Brain microvascular endothelial cell (primary cell): ENCODE results near the gene ZNF536.

Experiments
- DNase-seq: peaks from one replicate; pipeline ENCODE4 v3.0.0-alpha.2; 2020
- H3K27ac ChIP-seq: fragments of 250-450 bp; sonication (Bioruptor Pico); 2 replicates; pipeline ENCODE4 v1.5.1; 2020; ENCODE audit warnings: mild to moderate bottlenecking, moderate library complexity
- H3K27me3 ChIP-seq: fragments of 250-450 bp; sonication (Bioruptor Pico); replicated peaks from 2 replicates; pipeline ENCODE4 v1.5.1; 2020; ENCODE audit warnings: mild to moderate bottlenecking
- H3K36me3 ChIP-seq: fragments of 250-450 bp; sonication (Bioruptor Pico); replicated peaks from 2 replicates; pipeline ENCODE4 v1.5.1; 2020; ENCODE audit warnings: mild to moderate bottlenecking
- H3K4me3 ChIP-seq: 2 replicates; pipeline ENCODE4 v1.5.1; 2011; ENCODE audit warnings: low read depth, mild to moderate bottlenecking, control low read depth, low read length, moderate library complexity
- in situ Hi-C: cut with HindIII; loops from 2 replicates; pipeline ENCODE4 v1.10.0; 2017; ENCODE audit warnings: low sequenced_read_pairs, low pct_ligation_motif_present
- TF ChIP-seq, protein P1 (sequence below): IDR thresholded peaks from 2 replicates; pipeline ENCODE4 v1.5.1; 2011; ENCODE audit warnings: low read depth, mild to moderate bottlenecking, moderate library complexity, low read length, control low read depth, inconsistent platforms; ENCODE audit errors: missing control alignments

Gene ZNF536

GRCh38 chr19:30326393-30326710 is 45.8 kb upstream of the ZNF536 start:
- in situ Hi-C loops = no loop called here
- DNase-seq = no peak
- TF ChIP-seq, protein P1, sequence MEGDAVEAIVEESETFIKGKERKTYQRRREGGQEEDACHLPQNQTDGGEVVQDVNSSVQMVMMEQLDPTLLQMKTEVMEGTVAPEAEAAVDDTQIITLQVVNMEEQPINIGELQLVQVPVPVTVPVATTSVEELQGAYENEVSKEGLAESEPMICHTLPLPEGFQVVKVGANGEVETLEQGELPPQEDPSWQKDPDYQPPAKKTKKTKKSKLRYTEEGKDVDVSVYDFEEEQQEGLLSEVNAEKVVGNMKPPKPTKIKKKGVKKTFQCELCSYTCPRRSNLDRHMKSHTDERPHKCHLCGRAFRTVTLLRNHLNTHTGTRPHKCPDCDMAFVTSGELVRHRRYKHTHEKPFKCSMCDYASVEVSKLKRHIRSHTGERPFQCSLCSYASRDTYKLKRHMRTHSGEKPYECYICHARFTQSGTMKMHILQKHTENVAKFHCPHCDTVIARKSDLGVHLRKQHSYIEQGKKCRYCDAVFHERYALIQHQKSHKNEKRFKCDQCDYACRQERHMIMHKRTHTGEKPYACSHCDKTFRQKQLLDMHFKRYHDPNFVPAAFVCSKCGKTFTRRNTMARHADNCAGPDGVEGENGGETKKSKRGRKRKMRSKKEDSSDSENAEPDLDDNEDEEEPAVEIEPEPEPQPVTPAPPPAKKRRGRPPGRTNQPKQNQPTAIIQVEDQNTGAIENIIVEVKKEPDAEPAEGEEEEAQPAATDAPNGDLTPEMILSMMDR = no peak
- no peak overlapping the region for H3K4me3 ChIP-seq
- no peak overlapping the region for H3K27ac ChIP-seq
- H3K36me3 ChIP-seq = no peaks in the 10 kb centered on the region
- no peaks in the 10 kb centered on the region for H3K27me3 ChIP-seq

DNA sequence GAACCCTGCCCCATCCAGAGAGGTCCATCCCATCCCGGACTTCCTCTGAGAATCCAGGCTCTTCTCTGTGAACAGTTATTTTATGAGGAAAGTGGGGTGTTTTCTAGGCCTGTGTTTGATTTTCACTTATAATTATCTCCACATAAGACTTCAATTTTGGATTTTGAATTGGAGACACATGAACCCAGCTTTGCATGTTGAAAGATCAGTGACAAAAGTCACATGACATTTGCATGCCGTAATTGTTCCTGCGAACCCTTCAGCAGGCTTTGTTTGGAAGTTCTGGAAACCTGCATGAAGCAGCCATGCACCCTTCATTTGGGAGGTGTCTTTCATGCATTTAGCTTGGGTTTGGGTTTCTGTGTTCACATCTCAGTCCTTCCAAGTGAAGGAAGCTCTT is 44.9 kb upstream of the ZNF536 start:
- in situ Hi-C loops = no loop called here
- Histone ChIP-seq H3K27ac (no peak overlapping the region), H3K27me3 (no peaks in the 10 kb centered on the region), H3K4me3 (no peak overlapping the region), H3K36me3 (no peaks in the 10 kb centered on the region)
- DNase-seq = no peak
- TF ChIP-seq, protein P1 = no peak

DNA sequence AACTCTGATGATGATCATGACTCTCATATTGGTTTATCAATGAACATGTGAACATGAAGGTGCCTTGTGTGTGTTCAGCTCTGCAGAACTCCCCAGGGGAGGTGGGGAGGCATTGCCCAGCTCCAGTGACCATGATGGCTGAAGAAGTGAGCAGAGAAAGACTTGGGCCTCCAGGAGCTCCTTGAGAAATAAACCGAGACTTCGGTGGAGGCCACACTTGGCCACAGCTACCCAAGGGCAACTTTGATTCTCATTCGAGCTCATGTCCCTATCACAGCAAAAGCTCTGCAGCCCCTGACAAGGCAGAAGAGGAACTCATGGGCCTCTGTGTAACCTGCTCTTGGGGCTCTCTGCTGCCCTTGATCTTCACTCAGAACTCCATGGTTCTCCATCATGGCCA is 44.1 kb upstream of the ZNF536 start:
- no peak overlapping the region for H3K27ac ChIP-seq
- DNase-seq = no peak
- no peaks in the 10 kb centered on the region for H3K36me3 ChIP-seq
- H3K4me3 ChIP-seq = no peak overlapping the region
- in situ Hi-C loops = no loop called here
- H3K27me3 ChIP-seq = no peaks in the 10 kb centered on the region
- TF ChIP-seq, protein P1 = no peak

GRCh38 chr19:30330266-30330665 is 41.9 kb upstream of the ZNF536 start:
- no peak for DNase-seq
- in situ Hi-C loops = no loop called here
- no peak overlapping the region for H3K27ac ChIP-seq
- H3K27me3 ChIP-seq = no peaks in the 10 kb centered on the region
- no peaks in the 10 kb centered on the region for H3K36me3 ChIP-seq
- TF ChIP-seq, protein P1 = no peak
- H3K4me3 ChIP-seq = no peak overlapping the region

DNA sequence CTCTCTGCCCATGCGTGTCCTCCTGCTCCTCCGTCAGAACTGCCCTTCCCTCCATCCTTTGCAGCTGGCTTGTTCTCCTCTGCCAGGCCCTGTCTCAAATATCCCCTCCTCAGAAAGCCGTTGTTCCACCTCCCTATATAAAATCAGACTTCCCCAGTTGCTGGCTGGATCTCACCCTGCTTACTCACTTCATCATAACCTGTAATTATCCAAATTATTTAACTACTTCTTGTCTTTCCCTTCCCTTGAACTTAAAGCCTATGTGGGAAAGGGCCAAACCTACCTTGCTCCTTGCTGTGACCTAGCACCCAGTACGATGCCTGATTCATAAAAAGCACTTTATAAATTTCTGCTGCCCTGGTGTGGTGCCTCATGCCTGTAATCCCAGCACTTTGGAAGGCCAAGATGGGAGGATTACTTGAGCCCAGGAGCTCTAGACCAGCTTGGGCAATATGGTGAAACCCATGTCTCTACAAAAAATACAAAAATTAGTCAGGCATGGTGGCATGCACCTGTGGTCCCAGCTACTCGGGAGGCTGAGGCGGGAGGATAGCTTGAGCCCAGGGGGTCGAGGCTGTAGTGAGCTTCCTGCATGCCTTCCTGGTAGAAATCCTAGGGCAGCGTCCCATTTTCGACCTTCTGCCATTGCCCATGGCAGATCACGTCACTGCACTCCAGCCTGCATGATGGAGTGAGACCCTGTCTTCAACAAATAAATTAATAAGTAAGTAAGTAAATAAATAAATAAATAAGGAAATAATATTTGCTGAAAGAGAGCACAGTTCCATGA is 39.5 kb upstream of the ZNF536 start:
- TF ChIP-seq, protein P1 = no peak
- Histone ChIP-seq H3K27me3 (no peaks in the 10 kb centered on the region), H3K27ac (no peak overlapping the region), H3K36me3 (no peaks in the 10 kb centered on the region), H3K4me3 (no peak overlapping the region)
- in situ Hi-C loops = no loop called here
- DNase-seq = no peak
